HCT116 (cell line): ENCODE data around the gene CAMK2N1.

Experiments
- ELF1 ChIP-seq: IDR thresholded peaks from 2 replicates; pipeline ENCODE4 v1.6.1; 2012; ENCODE audit warnings: low read depth, borderline replicate concordance
- JUND ChIP-seq: IDR thresholded peaks from 2 replicates; pipeline ENCODE4 v1.6.1; 2012
- POLR2A ChIP-seq: IDR thresholded peaks from 2 replicates; pipeline ENCODE4 v1.7.0; 2011; ENCODE audit warnings: borderline replicate concordance; ENCODE audit not compliant: insufficient read depth, insufficient read length; ENCODE audit errors: extremely low read depth
- POLR2AphosphoS5 ChIP-seq: IDR thresholded peaks from 2 replicates; pipeline ENCODE4 v1.6.1; 2011; ENCODE audit warnings: mild to moderate bottlenecking, low read depth, low read length, moderate library complexity
- SIN3A ChIP-seq: IDR thresholded peaks from 2 replicates; pipeline ENCODE4 v1.6.1; 2012; ENCODE audit warnings: low read depth
- SP1 ChIP-seq: IDR thresholded peaks from 2 replicates; pipeline ENCODE4 v1.6.1; 2012; ENCODE audit warnings: low read depth
- TCF7L2 ChIP-seq: IDR thresholded peaks from 2 replicates; pipeline ENCODE4 v1.7.0; 2011; ENCODE audit warnings: borderline replicate concordance, inconsistent platforms; ENCODE audit not compliant: insufficient read depth, insufficient read length; ENCODE audit errors: extremely low read depth
- YY1 ChIP-seq: IDR thresholded peaks from 2 replicates; pipeline ENCODE4 v1.6.1; 2011; ENCODE audit warnings: low read length, low read depth, moderate library complexity, mild to moderate bottlenecking; ENCODE audit not compliant: insufficient replicate concordance; ENCODE audit errors: extremely low read depth
- TF ChIP-seq, protein P1 (sequence below): IDR thresholded peaks from 2 replicates; pipeline ENCODE4 v1.6.1; 2012; ENCODE audit warnings: low read depth
- TF ChIP-seq, protein P2 (sequence below), 3 experiments: fragments of 200-600 bp in 1 of 3; sonication (generic) in 1 of 3; IDR thresholded peaks in 2 of 3; conservative IDR thresholded peaks in 1 of 3; 2 replicates each; pipeline ENCODE4 v1.5.1; 2012 to 2017; ENCODE audit warnings: low read depth in 2 of 3, low read length in 2 of 3, antibody characterized with exemption in 1 of 3, borderline replicate concordance in 1 of 3, control low read depth in 1 of 3, mild to moderate bottlenecking in 1 of 3, mixed read lengths in 1 of 3, mixed run types in 1 of 3, moderate library complexity in 1 of 3; ENCODE audit not compliant: insufficient read depth in 1 of 3
- TF ChIP-seq, protein P3 (sequence below): IDR thresholded peaks from 2 replicates; pipeline ENCODE4 v1.6.1; 2011; ENCODE audit warnings: mild to moderate bottlenecking, low read length, moderate library complexity; ENCODE audit not compliant: insufficient replicate concordance; ENCODE audit errors: extremely low read depth
- TF ChIP-seq, protein P4 (sequence below): IDR thresholded peaks from 2 replicates; pipeline ENCODE4 v1.6.1; 2012

DNA sequence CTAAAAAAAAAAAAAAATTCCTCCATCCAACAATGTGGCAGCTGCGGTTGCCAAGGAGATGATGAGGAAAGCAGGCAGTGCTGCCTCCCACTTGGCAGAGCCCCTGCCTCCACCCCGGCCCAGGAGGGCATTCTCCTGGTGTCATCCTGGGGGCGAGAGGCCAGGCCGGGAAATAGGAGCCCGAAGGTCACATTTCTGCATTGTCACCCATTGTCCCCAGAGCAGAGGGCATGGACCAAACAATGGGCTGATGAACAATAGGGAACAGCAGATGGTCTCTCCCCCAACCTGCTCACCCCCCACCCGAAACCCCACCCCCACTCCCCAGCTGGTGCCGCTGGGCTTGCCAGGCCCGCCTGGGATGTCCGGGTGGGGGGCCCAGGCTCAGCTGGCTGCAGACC, 37.3 kb downstream of the CAMK2N1 start:
- no peak for TF ChIP-seq POLR2A
- no peak for TF ChIP-seq SIN3A
- TF ChIP-seq, protein P1, sequence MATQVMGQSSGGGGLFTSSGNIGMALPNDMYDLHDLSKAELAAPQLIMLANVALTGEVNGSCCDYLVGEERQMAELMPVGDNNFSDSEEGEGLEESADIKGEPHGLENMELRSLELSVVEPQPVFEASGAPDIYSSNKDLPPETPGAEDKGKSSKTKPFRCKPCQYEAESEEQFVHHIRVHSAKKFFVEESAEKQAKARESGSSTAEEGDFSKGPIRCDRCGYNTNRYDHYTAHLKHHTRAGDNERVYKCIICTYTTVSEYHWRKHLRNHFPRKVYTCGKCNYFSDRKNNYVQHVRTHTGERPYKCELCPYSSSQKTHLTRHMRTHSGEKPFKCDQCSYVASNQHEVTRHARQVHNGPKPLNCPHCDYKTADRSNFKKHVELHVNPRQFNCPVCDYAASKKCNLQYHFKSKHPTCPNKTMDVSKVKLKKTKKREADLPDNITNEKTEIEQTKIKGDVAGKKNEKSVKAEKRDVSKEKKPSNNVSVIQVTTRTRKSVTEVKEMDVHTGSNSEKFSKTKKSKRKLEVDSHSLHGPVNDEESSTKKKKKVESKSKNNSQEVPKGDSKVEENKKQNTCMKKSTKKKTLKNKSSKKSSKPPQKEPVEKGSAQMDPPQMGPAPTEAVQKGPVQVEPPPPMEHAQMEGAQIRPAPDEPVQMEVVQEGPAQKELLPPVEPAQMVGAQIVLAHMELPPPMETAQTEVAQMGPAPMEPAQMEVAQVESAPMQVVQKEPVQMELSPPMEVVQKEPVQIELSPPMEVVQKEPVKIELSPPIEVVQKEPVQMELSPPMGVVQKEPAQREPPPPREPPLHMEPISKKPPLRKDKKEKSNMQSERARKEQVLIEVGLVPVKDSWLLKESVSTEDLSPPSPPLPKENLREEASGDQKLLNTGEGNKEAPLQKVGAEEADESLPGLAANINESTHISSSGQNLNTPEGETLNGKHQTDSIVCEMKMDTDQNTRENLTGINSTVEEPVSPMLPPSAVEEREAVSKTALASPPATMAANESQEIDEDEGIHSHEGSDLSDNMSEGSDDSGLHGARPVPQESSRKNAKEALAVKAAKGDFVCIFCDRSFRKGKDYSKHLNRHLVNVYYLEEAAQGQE: no peak
- TF ChIP-seq, protein P2, sequence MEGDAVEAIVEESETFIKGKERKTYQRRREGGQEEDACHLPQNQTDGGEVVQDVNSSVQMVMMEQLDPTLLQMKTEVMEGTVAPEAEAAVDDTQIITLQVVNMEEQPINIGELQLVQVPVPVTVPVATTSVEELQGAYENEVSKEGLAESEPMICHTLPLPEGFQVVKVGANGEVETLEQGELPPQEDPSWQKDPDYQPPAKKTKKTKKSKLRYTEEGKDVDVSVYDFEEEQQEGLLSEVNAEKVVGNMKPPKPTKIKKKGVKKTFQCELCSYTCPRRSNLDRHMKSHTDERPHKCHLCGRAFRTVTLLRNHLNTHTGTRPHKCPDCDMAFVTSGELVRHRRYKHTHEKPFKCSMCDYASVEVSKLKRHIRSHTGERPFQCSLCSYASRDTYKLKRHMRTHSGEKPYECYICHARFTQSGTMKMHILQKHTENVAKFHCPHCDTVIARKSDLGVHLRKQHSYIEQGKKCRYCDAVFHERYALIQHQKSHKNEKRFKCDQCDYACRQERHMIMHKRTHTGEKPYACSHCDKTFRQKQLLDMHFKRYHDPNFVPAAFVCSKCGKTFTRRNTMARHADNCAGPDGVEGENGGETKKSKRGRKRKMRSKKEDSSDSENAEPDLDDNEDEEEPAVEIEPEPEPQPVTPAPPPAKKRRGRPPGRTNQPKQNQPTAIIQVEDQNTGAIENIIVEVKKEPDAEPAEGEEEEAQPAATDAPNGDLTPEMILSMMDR (IDR thresholded peaks at IDR 0.05 in 2 of 3, conservative IDR thresholded peaks at IDR 0.05 in 1 of 3; ENCODE audit: borderline replicate concordance in 1 of 3, insufficient read depth in 1 of 3, low read depth in 2 of 3, low read length in 2 of 3): no peak
- no peak for TF ChIP-seq POLR2AphosphoS5
- no peak for TF ChIP-seq JUND
- TF ChIP-seq YY1: no peak
- TF ChIP-seq, protein P3, sequence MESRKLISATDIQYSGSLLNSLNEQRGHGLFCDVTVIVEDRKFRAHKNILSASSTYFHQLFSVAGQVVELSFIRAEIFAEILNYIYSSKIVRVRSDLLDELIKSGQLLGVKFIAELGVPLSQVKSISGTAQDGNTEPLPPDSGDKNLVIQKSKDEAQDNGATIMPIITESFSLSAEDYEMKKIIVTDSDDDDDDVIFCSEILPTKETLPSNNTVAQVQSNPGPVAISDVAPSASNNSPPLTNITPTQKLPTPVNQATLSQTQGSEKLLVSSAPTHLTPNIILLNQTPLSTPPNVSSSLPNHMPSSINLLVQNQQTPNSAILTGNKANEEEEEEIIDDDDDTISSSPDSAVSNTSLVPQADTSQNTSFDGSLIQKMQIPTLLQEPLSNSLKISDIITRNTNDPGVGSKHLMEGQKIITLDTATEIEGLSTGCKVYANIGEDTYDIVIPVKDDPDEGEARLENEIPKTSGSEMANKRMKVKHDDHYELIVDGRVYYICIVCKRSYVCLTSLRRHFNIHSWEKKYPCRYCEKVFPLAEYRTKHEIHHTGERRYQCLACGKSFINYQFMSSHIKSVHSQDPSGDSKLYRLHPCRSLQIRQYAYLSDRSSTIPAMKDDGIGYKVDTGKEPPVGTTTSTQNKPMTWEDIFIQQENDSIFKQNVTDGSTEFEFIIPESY: no peak
- TF ChIP-seq, protein P4, sequence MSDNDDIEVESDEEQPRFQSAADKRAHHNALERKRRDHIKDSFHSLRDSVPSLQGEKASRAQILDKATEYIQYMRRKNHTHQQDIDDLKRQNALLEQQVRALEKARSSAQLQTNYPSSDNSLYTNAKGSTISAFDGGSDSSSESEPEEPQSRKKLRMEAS: no peak
- no peak for TF ChIP-seq SP1
- TF ChIP-seq ELF1: no peak
- TF ChIP-seq TCF7L2: no peak
